Myocyte (in vitro differentiated cells): Measurements from ENCODE around the gene ST6GAL1. TPM values are rescaled to one million over a fixed set of nuclear protein-coding genes. Genes with fewer than 3 reads are reported as not detected.
"Not testable (repeated sequence)": the region's sequence is repeated elsewhere in the genome, so short reads cannot be mapped to it uniquely, and the experiment has no call there.

ENCODE experiments used
- DNase-seq: peaks from one replicate; pipeline ENCODE4 v3.0.0-alpha.2; 2012; ENCODE audit warnings: low read depth
- total RNA-seq: library from RNA; depleted of rRNA; stranded (reverse); fragments of >200 nt; gene quantifications from 2 replicates; pipeline ENCODE4 v1.2.3, GENCODE V29; 2014

The ST6GAL1 gene
- total RNA-seq, 1 donor from 2014 or later, result 11.1 TPM

- no peak for DNase-seq
Observed at GRCh38 chr3:187017511-187018230, 87.3 kb downstream of the ST6GAL1 start.

- no peak for DNase-seq
Observed at GRCh38 chr3:187019542-187020072, 89.3 kb downstream of the ST6GAL1 start.

GRCh38 chr3:187020376-187020775 lies 90.0 kb downstream of the ST6GAL1 start:
- no peak for DNase-seq

GRCh38 chr3:187021748-187022402 lies 91.5 kb downstream of the ST6GAL1 start:
- DNase-seq, result no peak

- DNase-seq, result no peak
Observed at GRCh38 chr3:187022403-187023029, 92.2 kb downstream of the ST6GAL1 start.

GRCh38 chr3:187023340-187023739 lies 93.0 kb downstream of the ST6GAL1 start:
- DNase-seq, result not testable (repeated sequence)

GRCh38 chr3:187024536-187025226 lies 94.4 kb downstream of the ST6GAL1 start:
- DNase-seq, result no peak

GRCh38 chr3:187025254-187025655 lies 94.9 kb downstream of the ST6GAL1 start:
- no peak for DNase-seq

- no peak for DNase-seq
Observed at GRCh38 chr3:187025656-187026316, 95.5 kb downstream of the ST6GAL1 start.

GRCh38 chr3:187026317-187026670 lies 96.0 kb downstream of the ST6GAL1 start:
- DNase-seq, result no peak

- DNase-seq, result no peak
Observed at GRCh38 chr3:187027531-187028278, 97.4 kb downstream of the ST6GAL1 start.

- no peak for DNase-seq
Observed at GRCh38 chr3:187031934-187032333, 101.6 kb downstream of the ST6GAL1 start.

- no peak for DNase-seq
Observed at GRCh38 chr3:187036394-187036793, 106.1 kb downstream of the ST6GAL1 start.

GRCh38 chr3:187039100-187039722 lies 108.9 kb downstream of the ST6GAL1 start:
- DNase-seq, result no peak

- no peak for DNase-seq
Observed at GRCh38 chr3:187039723-187040414, 109.5 kb downstream of the ST6GAL1 start.

- peak; percentile 45 for DNase-seq
Observed at GRCh38 chr3:187040516-187041361, 110.4 kb downstream of the ST6GAL1 start.

GRCh38 chr3:187041362-187042307 lies 111.3 kb downstream of the ST6GAL1 start:
- no peak for DNase-seq
